ENCODE data around the gene NFYC.

DNA sequence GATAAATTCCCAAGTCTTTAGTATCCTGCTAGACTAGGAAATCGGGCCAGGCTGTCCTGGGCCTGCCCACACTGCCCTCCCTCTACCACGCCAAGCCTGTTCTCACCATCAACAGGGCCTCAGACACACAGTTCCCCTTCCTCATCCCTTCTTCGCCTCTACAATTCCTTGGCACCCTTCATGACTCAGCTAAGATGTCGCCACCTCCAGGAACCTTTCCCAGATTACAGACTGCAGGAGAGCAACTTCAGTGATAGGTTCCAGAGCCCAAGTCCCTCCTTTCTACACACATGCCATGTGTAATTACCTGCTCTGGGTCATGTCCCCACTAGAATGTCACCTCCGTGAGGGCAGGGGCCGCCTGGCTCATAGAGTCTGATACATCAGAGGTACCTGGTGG is 29.4 kb upstream of the NFYC start:
- TF ChIP-seq POLR2AphosphoS5 (IDR thresholded peaks at IDR 0.05) (no peak), EP300 (IDR thresholded peaks at IDR 0.05) (no peak), POLR2A (IDR thresholded peaks at IDR 0.05) (no peak)
- TF ChIP-seq, protein P1, sequence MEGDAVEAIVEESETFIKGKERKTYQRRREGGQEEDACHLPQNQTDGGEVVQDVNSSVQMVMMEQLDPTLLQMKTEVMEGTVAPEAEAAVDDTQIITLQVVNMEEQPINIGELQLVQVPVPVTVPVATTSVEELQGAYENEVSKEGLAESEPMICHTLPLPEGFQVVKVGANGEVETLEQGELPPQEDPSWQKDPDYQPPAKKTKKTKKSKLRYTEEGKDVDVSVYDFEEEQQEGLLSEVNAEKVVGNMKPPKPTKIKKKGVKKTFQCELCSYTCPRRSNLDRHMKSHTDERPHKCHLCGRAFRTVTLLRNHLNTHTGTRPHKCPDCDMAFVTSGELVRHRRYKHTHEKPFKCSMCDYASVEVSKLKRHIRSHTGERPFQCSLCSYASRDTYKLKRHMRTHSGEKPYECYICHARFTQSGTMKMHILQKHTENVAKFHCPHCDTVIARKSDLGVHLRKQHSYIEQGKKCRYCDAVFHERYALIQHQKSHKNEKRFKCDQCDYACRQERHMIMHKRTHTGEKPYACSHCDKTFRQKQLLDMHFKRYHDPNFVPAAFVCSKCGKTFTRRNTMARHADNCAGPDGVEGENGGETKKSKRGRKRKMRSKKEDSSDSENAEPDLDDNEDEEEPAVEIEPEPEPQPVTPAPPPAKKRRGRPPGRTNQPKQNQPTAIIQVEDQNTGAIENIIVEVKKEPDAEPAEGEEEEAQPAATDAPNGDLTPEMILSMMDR (IDR thresholded peaks at IDR 0.05) = no peak
